PFSK-1 (cell line): ENCODE measurements around the gene ABTB1.

Experiments
- FOXP2 ChIP-seq: optimal IDR thresholded peaks from 2 replicates; pipeline ENCODE3; 2011; ENCODE audit warnings: borderline replicate concordance, control low read depth, inconsistent platforms; ENCODE audit not compliant: insufficient read depth; ENCODE audit errors: extremely low read length, extremely low read depth
- POLR2AphosphoS5 ChIP-seq: IDR thresholded peaks from 2 replicates; pipeline ENCODE4 v1.6.1; 2012; ENCODE audit warnings: low read depth, mild to moderate bottlenecking, control low read depth, low read length, moderate library complexity
- REST ChIP-seq, 2 experiments: IDR thresholded peaks; 2 replicates each; pipeline versions ENCODE4 v1.6.1 to v1.8.0; 2011 to 2012; ENCODE audit warnings: low read depth in 2 of 2, low read length in 2 of 2, control low read depth in 1 of 2, inconsistent platforms in 1 of 2, mild to moderate bottlenecking in 1 of 2, moderate library complexity in 1 of 2; ENCODE audit not compliant: insufficient read depth in 1 of 2
- SIN3A ChIP-seq: IDR thresholded peaks from 2 replicates; pipeline ENCODE4 v1.6.1; 2012; ENCODE audit warnings: mild to moderate bottlenecking, low read length, moderate library complexity, borderline replicate concordance; ENCODE audit not compliant: insufficient read depth
- TAF1 ChIP-seq: IDR thresholded peaks from 2 replicates; pipeline ENCODE4 v1.6.1; 2012; ENCODE audit warnings: low read length, control low read depth, borderline replicate concordance; ENCODE audit not compliant: insufficient read depth

The ABTB1 gene

GRCh38 chr3:127726894-127727293, 54.1 kb downstream of the ABTB1 start:
- no peak for TF ChIP-seq FOXP2

- TF ChIP-seq REST (IDR thresholded peaks at IDR 0.05; ENCODE audit: insufficient read depth in 1 of 2, low read depth in 2 of 2, low read length in 2 of 2): no peak
- no peak for TF ChIP-seq POLR2AphosphoS5
- TF ChIP-seq SIN3A: no peak
- no peak for TF ChIP-seq TAF1
- no peak for TF ChIP-seq FOXP2
Observed at GRCh38 chr3:127728417-127729015, 55.8 kb downstream of the ABTB1 start.

- no peak for TF ChIP-seq REST (IDR thresholded peaks at IDR 0.05; ENCODE audit: insufficient read depth in 1 of 2, low read depth in 2 of 2, low read length in 2 of 2)
- no peak for TF ChIP-seq FOXP2
- TF ChIP-seq SIN3A: no peak
- no peak for TF ChIP-seq TAF1
- no peak for TF ChIP-seq POLR2AphosphoS5
Observed at GRCh38 chr3:127729556-127730056, 56.9 kb downstream of the ABTB1 start.

GRCh38 chr3:127730171-127730570, 57.4 kb downstream of the ABTB1 start:
- TF ChIP-seq FOXP2: no peak
- no peak for TF ChIP-seq TAF1
- no peak for TF ChIP-seq SIN3A
- no peak for TF ChIP-seq REST (IDR thresholded peaks at IDR 0.05; ENCODE audit: insufficient read depth in 1 of 2, low read depth in 2 of 2, low read length in 2 of 2)
- no peak for TF ChIP-seq POLR2AphosphoS5
